Stimulated activated CD4-positive, alpha-beta T cell treated with anti-CD3 and anti-CD28 coated beads, Interleukin-2, amount 100 ng/mL, for 48 hours (primary cell): ENCODE measurements around the gene EPHA4.

Experiments
- DNase-seq, 2 donors: peaks; one replicate each; pipeline ENCODE4 v3.0.0-alpha.2; 2020

EPHA4 gene

GRCh38 chr2:221381928-221382488 lies 190.1 kb downstream of the EPHA4 start:
- no peak for DNase-seq

GRCh38 chr2:221380686-221381085 lies 191.4 kb downstream of the EPHA4 start:
- DNase-seq: no peak

GRCh38 chr2:221380062-221380461 lies 192.0 kb downstream of the EPHA4 start:
- DNase-seq: no peak

- no peak for DNase-seq
Measured at GRCh38 chr2:221377597-221377996, 194.5 kb downstream of the EPHA4 start.

GRCh38 chr2:221377066-221377465 lies 195.0 kb downstream of the EPHA4 start:
- no peak for DNase-seq

GRCh38 chr2:221374234-221374633 lies 197.9 kb downstream of the EPHA4 start:
- DNase-seq: no peak

GRCh38 chr2:221372907-221373306 lies 199.2 kb downstream of the EPHA4 start:
- no peak for DNase-seq

- no peak for DNase-seq
Measured at GRCh38 chr2:221372159-221372884, 199.8 kb downstream of the EPHA4 start.

GRCh38 chr2:221371347-221371746 lies 200.8 kb downstream of the EPHA4 start:
- DNase-seq: no peak

- DNase-seq: no peak
Measured at GRCh38 chr2:221370857-221371211, 201.3 kb downstream of the EPHA4 start.

- DNase-seq: no peak
Measured at GRCh38 chr2:221370076-221370856, 201.8 kb downstream of the EPHA4 start.
